Measurements from ENCODE around the gene ACSS2.

ACSS2 gene

GRCh38 chr20:34970193-34970840 is 93.9 kb downstream of the ACSS2 start:
- Histone ChIP-seq H3K36me3 (no peaks in the 10 kb centered on the region), H3K4me3 (ENCODE audit: low read depth, low read length) (no peak overlapping the region), H3K27me3 (no peaks in the 10 kb centered on the region), H3K9me3 (no peaks in the 10 kb centered on the region), H3K4me1 (no peaks in the 10 kb centered on the region; the same call in 1 of the 2 replicates)
- TF ChIP-seq CTCF (IDR thresholded peaks at IDR 0.05; ENCODE audit: low read depth, low read length), result no peak
- no peak for DNase-seq

GRCh38 chr20:34970846-34971560 is 94.6 kb downstream of the ACSS2 start:
- Histone ChIP-seq H3K9me3 (no peaks in the 10 kb centered on the region), H3K27me3 (no peaks in the 10 kb centered on the region), H3K4me3 (ENCODE audit: low read depth, low read length) (no peak overlapping the region), H3K36me3 (no peaks in the 10 kb centered on the region), H3K4me1 (no peaks in the 10 kb centered on the region; the same call in 1 of the 2 replicates)
- no peak for DNase-seq
- no peak for TF ChIP-seq CTCF (IDR thresholded peaks at IDR 0.05; ENCODE audit: low read depth, low read length)

- Histone ChIP-seq H3K36me3 (no peaks in the 10 kb centered on the region), H3K4me1 (no peaks in the 10 kb centered on the region; the same call in 1 of the 2 replicates), H3K9me3 (no peaks in the 10 kb centered on the region), H3K27me3 (no peaks in the 10 kb centered on the region), H3K4me3 (ENCODE audit: low read depth, low read length) (no peak overlapping the region)
- TF ChIP-seq CTCF (IDR thresholded peaks at IDR 0.05; ENCODE audit: low read depth, low read length), result no peak
- DNase-seq, result no peak
Measured at GRCh38 chr20:34971561-34972235, 95.3 kb downstream of the ACSS2 start.

DNA sequence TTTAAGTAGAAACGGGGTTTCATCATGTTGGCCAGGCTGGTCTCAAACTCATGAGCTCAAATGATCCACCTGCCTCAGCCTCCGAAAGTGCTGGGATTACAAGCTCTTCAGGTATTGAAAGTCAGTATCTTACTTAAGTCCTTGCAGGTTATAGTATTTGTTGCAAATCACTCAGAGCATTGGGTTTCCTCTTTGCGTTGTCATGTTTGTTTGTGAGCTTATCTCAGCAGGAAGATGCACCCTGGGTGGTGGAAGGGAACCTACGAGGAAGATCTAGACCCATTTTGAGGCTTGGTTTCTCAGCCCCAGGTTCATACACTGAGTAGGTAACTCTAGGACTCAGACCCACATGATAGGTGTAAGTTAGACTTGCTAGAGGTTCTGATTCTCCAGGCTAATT is 97.8 kb downstream of the ACSS2 start:
- no peak for TF ChIP-seq CTCF (IDR thresholded peaks at IDR 0.05; ENCODE audit: low read depth, low read length)
- DNase-seq, result no peak
- H3K36me3 ChIP-seq, result no peaks in the 10 kb centered on the region
- H3K4me1 ChIP-seq, result no peaks in the 10 kb centered on the region
- H3K27me3 ChIP-seq, result no peaks in the 10 kb centered on the region
- H3K4me3 ChIP-seq (ENCODE audit: low read depth, low read length), result no peak overlapping the region
- no peaks in the 10 kb centered on the region for H3K9me3 ChIP-seq

DNA sequence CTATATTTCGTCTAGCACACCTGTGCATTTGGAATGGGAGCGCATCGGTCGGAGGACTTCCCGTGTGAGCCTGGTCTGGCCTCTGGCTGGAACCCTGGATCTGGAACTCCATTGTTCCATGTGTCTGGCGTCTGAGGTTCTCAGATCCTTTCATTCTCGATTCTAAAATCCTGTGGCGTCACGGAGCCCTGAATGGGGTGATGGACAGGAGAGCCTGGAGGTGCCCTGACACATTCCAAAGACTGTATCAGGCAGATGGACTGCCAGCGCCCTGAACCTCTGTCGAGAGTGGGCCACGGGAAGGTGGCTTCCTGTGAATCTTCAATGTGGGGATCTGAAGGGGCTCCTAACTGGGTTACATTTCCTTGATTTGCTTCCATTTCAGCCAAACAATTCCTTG is 99.9 kb downstream of the ACSS2 start:
- Histone ChIP-seq H3K4me1 (peaks cover 8% of the 10 kb centered on the region), H3K27me3 (no peaks in the 10 kb centered on the region), H3K36me3 (no peaks in the 10 kb centered on the region), H3K4me3 (ENCODE audit: low read depth, low read length) (no peak overlapping the region), H3K9me3 (no peaks in the 10 kb centered on the region)
- no peak for DNase-seq
- TF ChIP-seq CTCF (IDR thresholded peaks at IDR 0.05; ENCODE audit: low read depth, low read length), result no peak
